ENCODE measurements around the gene FANCG. TPM values are rescaled to one million over a fixed set of nuclear protein-coding genes. Genes with fewer than 3 reads are reported as not detected.

FANCG gene
- total RNA-seq, 1 experiment from 2014 or later: 74.8 TPM

- Histone ChIP-seq H3K4me3 (ENCODE audit: low read depth, low read length) (no peak overlapping the region), H3K4me1 (peaks cover 22% of the 10 kb centered on the region), H3K36me3 (ENCODE audit: control insufficient read depth, insufficient read depth, low read length) (peaks cover 2% of the 10 kb centered on the region; the same call in 1 of the 2 replicates), H3K27me3 (replicated peaks; ENCODE audit: control insufficient read depth, insufficient read depth, low read length) (no peaks in the 10 kb centered on the region), H3K9me3 (no peaks in the 10 kb centered on the region)
- H3K36me3 Mint-ChIP-seq (ENCODE audit: insufficient read depth, unreplicated experiment): peaks cover 59% of the 10 kb centered on the region
- TF ChIP-seq CTCF (IDR thresholded peaks at IDR 0.05; ENCODE audit: insufficient read depth in 1 of 2, low read depth in 1 of 2, low read length in 1 of 2, severe bottlenecking in 1 of 2, unreplicated experiment in 1 of 2): no peak
- ChIA-PET POLR2A (interaction anchor here (0.6 kb wide), 2 partner anchors 40 to 1026 kb away, joined by 3 read pairs; no protein-coding TSS in a partner anchor), CTCF (no interaction called here)
- no peaks in the 10 kb centered on the region for H3K27me3 Mint-ChIP-seq (ENCODE audit: insufficient read depth, unreplicated experiment)
- no peak for DNase-seq
- BruUV-seq (replicated peaks): no TSS peak
- H3K4me3 Mint-ChIP-seq (ENCODE audit: unreplicated experiment): no peak overlapping the region
- peaks cover 23% of the 10 kb centered on the region for H3K4me1 Mint-ChIP-seq (ENCODE audit: low read depth, unreplicated experiment)
- no peak overlapping the region for H3K27ac Mint-ChIP-seq (ENCODE audit: unreplicated experiment)
- no peaks in the 10 kb centered on the region for H3K9me3 Mint-ChIP-seq (ENCODE audit: unreplicated experiment)
- intact Hi-C loops (cut with micrococcal nuclease; ENCODE audit: unreplicated experiment): no loop called here
Measured at GRCh38 chr9:35074141-35074540, 5.6 kb downstream of the FANCG start.

- H3K4me1 ChIP-seq: peaks cover 17% of the 10 kb centered on the region
- DNase-seq: no peak
- Mint-ChIP-seq H3K4me1 (ENCODE audit: low read depth, unreplicated experiment) (peaks cover 21% of the 10 kb centered on the region), H3K4me3 (ENCODE audit: unreplicated experiment) (peak overlapping the region; percentile 93), H3K36me3 (ENCODE audit: insufficient read depth, unreplicated experiment) (peaks cover 62% of the 10 kb centered on the region), H3K9me3 (ENCODE audit: unreplicated experiment) (no peaks in the 10 kb centered on the region), H3K27ac (ENCODE audit: unreplicated experiment) (peak overlapping the region; percentile 97), H3K27me3 (ENCODE audit: insufficient read depth, unreplicated experiment) (no peaks in the 10 kb centered on the region)
- intact Hi-C loops (cut with micrococcal nuclease; ENCODE audit: unreplicated experiment): no loop called here
- BruUV-seq (replicated peaks): no TSS peak
- peaks cover 2% of the 10 kb centered on the region; the same call in 1 of the 2 replicates for H3K36me3 ChIP-seq (ENCODE audit: control insufficient read depth, insufficient read depth, low read length)
- H3K9me3 ChIP-seq: no peaks in the 10 kb centered on the region
- H3K4me3 ChIP-seq (ENCODE audit: low read depth, low read length): no peak overlapping the region
- CTCF ChIA-PET: no interaction called here
- no peaks in the 10 kb centered on the region for H3K27me3 ChIP-seq (replicated peaks; ENCODE audit: control insufficient read depth, insufficient read depth, low read length)
- POLR2A ChIA-PET: interaction anchor here (0.6 kb wide), 1 partner anchor 1025 kb away, joined by 3 read pairs; no protein-coding TSS in a partner anchor
- TF ChIP-seq CTCF (IDR thresholded peaks at IDR 0.05; ENCODE audit: insufficient read depth in 1 of 2, low read depth in 1 of 2, low read length in 1 of 2, severe bottlenecking in 1 of 2, unreplicated experiment in 1 of 2): no peak
Measured at GRCh38 chr9:35073279-35073612, 6.5 kb downstream of the FANCG start.

- H3K4me3 Mint-ChIP-seq (ENCODE audit: unreplicated experiment): peak within 1 kb of the TSS; percentile 93
- peak within 1 kb of the TSS; percentile 97 for H3K27ac Mint-ChIP-seq (ENCODE audit: unreplicated experiment)
- DNase-seq: peak; percentile 98 to 99
- no peaks in the 10 kb centered on the region for H3K27me3 Mint-ChIP-seq (ENCODE audit: insufficient read depth, unreplicated experiment)
- Histone ChIP-seq H3K27me3 (replicated peaks; ENCODE audit: control insufficient read depth, insufficient read depth, low read length) (no peaks in the 10 kb centered on the region), H3K36me3 (ENCODE audit: control insufficient read depth, insufficient read depth, low read length) (peaks cover 2% of the 10 kb centered on the region; the same call in 1 of the 2 replicates), H3K4me1 (peaks cover 12% of the 10 kb centered on the region), H3K4me3 (ENCODE audit: low read depth, low read length) (peak within 1 kb of the TSS; percentile 73), H3K9me3 (no peaks in the 10 kb centered on the region)
- BruUV-seq (replicated peaks): TSS peak; percentile 82
- intact Hi-C loops (cut with micrococcal nuclease; ENCODE audit: unreplicated experiment): loop anchor here (1.0 kb wide), 3 partner anchors 8 to 83 kb away; partner anchors contain the start of genes DNAJB5 and PIGO
- peaks cover 64% of the 10 kb centered on the region for H3K36me3 Mint-ChIP-seq (ENCODE audit: insufficient read depth, unreplicated experiment)
- ChIA-PET CTCF (interaction anchor here (0.6 to 2.2 kb wide), 9 partner anchors 8 to 438 kb away, joined by 3 to 9 read pairs (median 6); partner anchors contain the start of gene ATOSB), POLR2A (interaction anchor here (0.5 to 1.9 kb wide), 15 partner anchors 8 to 660 kb away, joined by 3 to 16 read pairs (median 4); partner anchors contain the start of genes ATOSB, CREB3, DNAJB5 and FANCG)
- peaks cover 22% of the 10 kb centered on the region for H3K4me1 Mint-ChIP-seq (ENCODE audit: low read depth, unreplicated experiment)
- H3K9me3 Mint-ChIP-seq (ENCODE audit: unreplicated experiment): no peaks in the 10 kb centered on the region
- no peak for TF ChIP-seq CTCF (IDR thresholded peaks at IDR 0.05; ENCODE audit: insufficient read depth in 1 of 2, low read depth in 1 of 2, low read length in 1 of 2, severe bottlenecking in 1 of 2, unreplicated experiment in 1 of 2)
Measured at GRCh38 chr9:35072461-35073278, 7.1 kb downstream of the FANCG start, which contains the start of gene VCP. Gene VCP (minus strand): TSS chr9:35072625. CDS start chr9:35072353, 272 bp downstream.

Data from Caco-2 (cell line).